GM21381 (cell line): ENCODE measurements around the gene LIMS4.
A peak's percentile ranks its signal among the peaks of the same experiment; 100 is the strongest.
"Not testable (repeated sequence)": the region's sequence is repeated elsewhere in the genome, so short reads cannot be mapped to it uniquely, and the experiment has no call there.

Experiments
- ATAC-seq: cut with Tn5 transposase; IDR thresholded peaks from one replicate; pipeline ENCODE4 v1.9.1; 2021; ENCODE audit warnings: mild to moderate bottlenecking, moderate library complexity; ENCODE audit not compliant: unreplicated experiment

Gene LIMS4, protein sequence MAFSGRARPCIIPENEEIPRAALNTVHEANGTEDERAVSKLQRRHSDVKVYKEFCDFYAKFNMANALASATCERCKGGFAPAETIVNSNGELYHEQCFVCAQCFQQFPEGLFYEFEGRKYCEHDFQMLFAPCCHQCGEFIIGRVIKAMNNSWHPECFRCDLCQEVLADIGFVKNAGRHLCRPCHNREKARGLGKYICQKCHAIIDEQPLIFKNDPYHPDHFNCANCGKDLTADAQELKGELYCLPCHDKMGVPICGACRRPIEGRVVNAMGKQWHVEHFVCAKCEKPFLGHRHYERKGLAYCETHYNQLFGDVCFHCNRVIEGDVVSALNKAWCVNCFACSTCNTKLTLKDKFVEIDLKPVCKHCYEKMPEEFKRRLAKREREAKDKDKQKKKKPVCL

DNA sequence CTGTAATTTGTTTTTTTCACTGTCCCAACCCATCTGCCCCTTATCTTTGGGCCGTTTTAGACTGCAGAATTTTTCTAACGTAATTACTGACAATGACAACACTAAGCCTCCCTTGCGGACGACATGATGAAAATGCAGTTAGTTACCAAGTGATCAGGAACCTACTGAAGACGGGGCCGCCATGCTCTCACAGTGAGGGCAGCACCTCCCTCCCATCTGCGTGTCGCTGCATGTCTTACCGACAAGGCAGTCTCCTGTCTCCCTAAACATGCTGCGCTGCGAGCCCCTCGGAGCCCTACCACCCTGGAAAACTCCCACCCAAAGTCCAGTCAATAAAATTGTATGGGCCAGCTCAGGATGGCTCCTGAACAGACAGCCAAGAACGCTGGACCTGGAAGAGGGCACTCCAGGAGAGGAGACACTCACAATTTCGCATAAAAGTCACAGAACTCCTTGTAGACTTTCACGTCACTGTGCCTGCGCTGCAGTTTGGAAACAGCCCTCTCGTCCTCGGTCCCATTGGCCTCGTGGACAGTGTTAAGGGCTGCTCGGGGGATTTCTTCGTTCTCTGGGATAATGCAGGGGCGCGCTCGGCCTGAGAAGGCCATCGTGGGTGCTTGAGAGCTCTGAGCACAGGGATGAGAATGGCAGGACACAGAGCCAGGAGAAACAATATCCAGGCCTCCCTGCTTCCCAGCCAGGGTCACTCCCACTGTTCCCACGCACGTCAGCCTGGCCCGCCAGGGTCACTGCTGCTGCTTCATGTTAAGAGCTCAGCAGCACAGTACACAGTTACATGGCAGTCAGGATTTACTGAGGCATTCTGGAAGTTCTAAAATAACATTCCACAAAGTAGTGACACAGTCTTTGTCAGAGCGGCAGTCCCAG lies at the start of gene LIMS4:
LIMS4 (minus strand) TSS at position 646 of the 888 bp plus-strand sequence; CDS start at position 608, 38 bp downstream.
- not testable (repeated sequence) for ATAC-seq

DNA sequence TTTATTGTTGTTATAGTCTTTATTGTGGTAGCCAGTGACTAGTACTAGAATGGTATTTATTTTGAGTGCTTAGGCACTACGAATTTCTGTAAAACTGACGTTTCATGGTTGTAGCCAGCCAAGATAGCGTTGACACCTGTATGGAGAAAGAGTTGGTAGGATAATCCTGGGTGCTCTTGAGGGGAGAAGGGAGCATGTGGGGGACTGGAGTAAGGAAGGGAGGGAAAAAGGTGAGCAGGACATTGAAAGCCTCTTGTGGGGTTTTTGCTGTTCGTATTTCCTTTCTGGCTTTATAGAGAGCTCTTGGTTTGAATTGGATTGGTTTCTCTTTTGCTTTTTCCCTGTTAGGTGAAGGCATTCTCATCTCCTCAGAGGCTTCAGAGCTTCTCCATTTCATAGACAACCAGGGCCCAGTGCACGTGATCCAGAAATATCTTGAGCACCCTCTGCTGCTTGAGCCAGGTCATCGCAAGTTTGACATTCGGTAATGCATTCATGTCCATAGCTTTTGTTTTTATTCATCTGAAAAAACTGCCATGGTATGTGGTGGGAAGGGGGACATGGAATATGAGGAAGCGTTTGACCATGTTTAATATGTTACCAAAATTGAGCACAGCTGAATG lies 27.2 kb upstream of the LIMS4 start:
- peak; percentile 87 for ATAC-seq

DNA sequence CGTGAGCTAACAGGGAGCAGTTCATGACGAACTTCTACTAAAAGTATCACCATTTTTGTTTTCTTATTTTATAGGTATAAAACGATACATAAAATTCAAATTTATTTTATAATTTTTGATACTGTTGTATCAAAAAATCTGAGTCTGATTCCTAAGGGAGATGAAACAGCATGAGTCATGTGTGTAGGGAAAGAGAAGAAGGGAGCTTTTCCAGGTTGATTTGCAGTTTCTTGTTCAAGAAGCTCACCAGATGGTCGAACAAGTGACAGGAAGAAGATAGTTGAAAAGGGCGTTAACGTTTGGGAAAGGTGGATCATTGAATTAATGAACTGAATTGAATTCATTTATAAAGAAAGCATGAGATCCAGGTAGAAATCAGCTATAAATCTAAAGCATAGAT lies 23.4 kb upstream of the LIMS4 start:
- ATAC-seq, result not testable (repeated sequence)

- ATAC-seq, result not testable (repeated sequence)
Observed at GRCh38 chr2:110494488-110494887, 21.9 kb upstream of the LIMS4 start.

DNA sequence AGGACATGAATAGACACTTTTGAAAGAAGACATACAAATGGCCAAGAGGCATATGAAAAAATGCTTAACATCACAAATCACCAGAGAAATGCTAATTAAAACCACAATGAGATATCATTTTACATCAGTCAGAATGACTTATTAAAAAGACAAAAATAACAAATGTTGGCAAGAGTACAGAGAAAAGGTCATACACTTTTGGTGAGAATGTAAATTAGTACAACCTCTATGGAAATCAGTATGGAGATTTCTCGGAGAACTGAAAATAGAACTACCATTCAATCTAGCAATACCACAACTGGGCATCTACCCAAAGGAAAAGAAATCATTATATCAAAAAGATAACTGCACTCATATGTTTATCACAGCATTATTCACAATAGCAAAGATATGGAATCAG lies 16.4 kb upstream of the LIMS4 start:
- not testable (repeated sequence) for ATAC-seq

DNA sequence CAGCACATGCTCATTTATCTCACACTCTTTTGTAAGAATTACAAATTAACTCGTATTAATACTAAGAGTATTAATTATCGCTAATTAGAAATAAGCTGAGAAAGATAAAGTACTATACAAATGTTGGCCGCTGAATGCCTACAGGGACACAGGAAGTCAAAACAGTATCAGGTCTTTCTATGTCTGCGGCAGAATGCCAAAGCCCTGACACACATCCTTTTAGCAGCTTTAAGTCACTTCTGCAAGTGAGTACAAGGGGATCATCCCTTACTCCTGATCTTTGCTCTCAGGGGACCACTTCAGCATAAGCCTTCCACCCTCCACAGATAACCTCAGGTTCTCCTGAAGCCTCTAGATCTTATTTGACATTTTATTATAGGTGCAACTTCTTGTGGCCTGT lies 10.1 kb upstream of the LIMS4 start:
- ATAC-seq, result not testable (repeated sequence)

- ATAC-seq, result not testable (repeated sequence)
Observed at GRCh38 chr2:110481200-110481599, 8.6 kb upstream of the LIMS4 start.

GRCh38 chr2:110480084-110480483 lies 7.5 kb upstream of the LIMS4 start:
- not testable (repeated sequence) for ATAC-seq

GRCh38 chr2:110477370-110477769 lies 4.8 kb upstream of the LIMS4 start:
- ATAC-seq, result not testable (repeated sequence)

- not testable (repeated sequence) for ATAC-seq
Observed at GRCh38 chr2:110476952-110477351, 4.3 kb upstream of the LIMS4 start.

- not testable (repeated sequence) for ATAC-seq
Observed at GRCh38 chr2:110475627-110476359, 3.2 kb upstream of the LIMS4 start.

DNA sequence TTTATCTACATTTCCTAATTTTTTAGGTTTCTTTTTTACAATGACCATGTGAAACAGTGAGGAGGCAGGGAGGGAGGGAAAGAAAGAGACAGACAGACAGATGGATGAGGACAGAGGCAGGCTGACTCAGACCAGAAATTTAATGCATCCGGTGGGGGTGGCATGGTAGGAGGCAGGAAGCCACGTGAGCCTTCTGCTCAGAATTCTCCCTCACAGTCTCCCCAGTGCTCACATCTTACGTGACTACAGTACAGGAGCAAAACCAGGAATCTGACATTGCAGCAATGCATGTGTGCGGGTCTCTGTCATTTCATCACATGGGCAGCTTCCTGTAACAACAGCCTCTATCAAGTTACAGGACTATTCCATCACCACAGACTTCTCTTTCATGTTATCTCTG lies 2.3 kb upstream of the LIMS4 start:
- peak; percentile 99 for ATAC-seq

DNA sequence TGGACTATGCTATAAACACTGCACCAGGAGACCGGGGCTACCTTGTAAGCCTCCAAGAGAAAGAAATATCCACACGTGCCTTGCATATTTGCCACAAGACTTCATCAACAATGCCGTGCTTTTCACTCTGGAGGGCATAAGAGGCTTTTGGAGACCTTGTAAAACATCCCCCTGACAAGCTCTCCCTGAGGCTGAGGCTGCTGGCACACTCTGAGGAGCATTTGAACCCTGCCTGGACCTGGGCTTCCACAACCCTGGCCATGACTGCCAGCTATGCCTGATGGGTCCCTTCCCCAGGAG lies 393 bp upstream of the LIMS4 start:
- not testable (repeated sequence) for ATAC-seq

DNA sequence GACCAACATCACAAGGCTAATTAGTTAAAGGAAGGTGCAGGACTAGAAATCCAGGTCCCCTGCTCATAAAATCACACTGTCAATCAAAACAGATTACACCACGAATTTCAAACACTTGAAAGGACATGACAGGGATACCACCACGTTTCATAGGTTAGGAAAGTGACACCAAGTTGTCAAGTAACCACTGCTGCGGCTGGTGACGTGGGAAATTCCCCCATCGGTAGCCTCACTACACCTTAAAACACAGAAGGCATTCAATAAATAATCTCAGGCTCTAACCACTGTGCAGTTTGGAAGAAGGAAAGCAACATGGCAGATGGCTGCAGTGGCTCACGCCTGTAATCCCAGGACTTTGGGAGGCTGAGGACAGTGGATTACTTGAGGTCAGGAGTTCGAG lies 3.7 kb downstream of the LIMS4 start:
- not testable (repeated sequence) for ATAC-seq

DNA sequence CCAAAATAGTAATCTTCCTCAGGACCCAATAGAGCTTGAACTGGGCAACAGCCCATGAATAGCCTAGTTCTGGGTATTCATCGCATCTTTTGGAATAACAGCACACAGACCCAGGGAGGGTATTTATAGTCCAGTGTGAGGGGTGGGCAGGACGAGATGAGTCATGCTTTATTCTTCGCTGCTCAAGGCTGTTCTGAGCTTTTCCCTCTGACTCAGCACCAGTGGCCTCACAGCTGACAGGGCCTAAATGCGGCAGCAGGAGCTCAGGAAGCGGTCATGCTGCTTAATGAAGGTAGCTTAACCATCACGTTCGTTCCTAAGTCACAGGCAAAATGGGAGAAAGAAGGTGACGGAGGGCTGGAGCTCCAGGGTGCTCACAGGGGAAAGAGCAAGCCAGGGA lies 7.3 kb downstream of the LIMS4 start:
- ATAC-seq, result not testable (repeated sequence)

- not testable (repeated sequence) for ATAC-seq
Observed at GRCh38 chr2:110462458-110462857, 10.2 kb downstream of the LIMS4 start.

DNA sequence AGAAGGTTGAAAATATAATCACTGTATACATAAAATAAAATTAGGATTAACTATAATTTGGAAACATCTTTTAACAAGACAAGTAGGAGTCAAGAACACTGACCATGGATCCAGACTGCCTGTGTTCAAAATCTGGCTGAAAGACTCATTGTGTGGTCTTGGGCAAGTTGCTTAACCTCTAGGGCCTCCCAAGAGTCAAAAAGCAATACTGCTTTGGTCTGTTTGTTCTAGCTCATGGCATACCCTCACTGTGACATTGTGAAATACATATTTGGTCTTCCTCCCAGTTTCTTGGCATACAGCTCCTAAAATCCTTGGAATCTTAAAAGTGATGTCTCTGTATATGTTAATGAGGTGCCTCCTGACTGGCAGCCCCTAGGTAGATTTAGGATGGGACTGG lies 12.3 kb downstream of the LIMS4 start:
- ATAC-seq, result not testable (repeated sequence)

DNA sequence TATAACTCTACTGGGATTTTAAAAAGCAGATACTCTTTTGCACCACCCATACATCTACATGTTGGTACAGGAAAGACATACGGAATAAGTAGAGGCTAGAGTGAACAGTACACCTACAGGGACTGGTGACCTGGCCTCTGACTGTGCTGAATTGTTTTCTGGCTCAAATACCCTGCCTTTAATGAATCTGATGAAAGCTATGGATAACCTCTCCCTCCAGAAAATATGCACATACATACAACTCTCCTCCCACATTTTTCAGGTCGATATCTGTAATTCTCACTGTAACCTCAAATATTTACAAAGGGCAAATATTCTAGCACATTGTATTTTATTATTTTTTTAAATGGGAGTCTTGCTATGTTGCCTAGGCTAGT lies 15.4 kb downstream of the LIMS4 start:
- ATAC-seq, result not testable (repeated sequence)

GRCh38 chr2:110456291-110457213 lies 16.1 kb downstream of the LIMS4 start:
- ATAC-seq, result not testable (repeated sequence)
